HepG2 (cell line): Measurements from ENCODE around the gene TRAIP.

Experiments
- ZKSCAN5 ChIP-seq: sonication (generic); formaldehyde crosslinking; IDR thresholded peaks from 2 replicates; pipeline ENCODE4 v1.5.1; 2020; ENCODE audit warnings: mild to moderate bottlenecking, missing genetic modification reagents
- TF ChIP-seq, protein P1 (sequence below): IDR thresholded peaks from 2 replicates; pipeline ENCODE4 v1.6.1; 2012; ENCODE audit warnings: inconsistent platforms
- TF ChIP-seq, protein P2 (sequence below): sonication (generic); formaldehyde crosslinking; IDR thresholded peaks from 2 replicates; pipeline ENCODE4 v1.4.0; 2020; ENCODE audit warnings: missing genetic modification reagents

- TF ChIP-seq ZKSCAN5 = no peak
- TF ChIP-seq, protein P1, sequence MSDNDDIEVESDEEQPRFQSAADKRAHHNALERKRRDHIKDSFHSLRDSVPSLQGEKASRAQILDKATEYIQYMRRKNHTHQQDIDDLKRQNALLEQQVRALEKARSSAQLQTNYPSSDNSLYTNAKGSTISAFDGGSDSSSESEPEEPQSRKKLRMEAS = peak; percentile 56
- TF ChIP-seq, protein P2, sequence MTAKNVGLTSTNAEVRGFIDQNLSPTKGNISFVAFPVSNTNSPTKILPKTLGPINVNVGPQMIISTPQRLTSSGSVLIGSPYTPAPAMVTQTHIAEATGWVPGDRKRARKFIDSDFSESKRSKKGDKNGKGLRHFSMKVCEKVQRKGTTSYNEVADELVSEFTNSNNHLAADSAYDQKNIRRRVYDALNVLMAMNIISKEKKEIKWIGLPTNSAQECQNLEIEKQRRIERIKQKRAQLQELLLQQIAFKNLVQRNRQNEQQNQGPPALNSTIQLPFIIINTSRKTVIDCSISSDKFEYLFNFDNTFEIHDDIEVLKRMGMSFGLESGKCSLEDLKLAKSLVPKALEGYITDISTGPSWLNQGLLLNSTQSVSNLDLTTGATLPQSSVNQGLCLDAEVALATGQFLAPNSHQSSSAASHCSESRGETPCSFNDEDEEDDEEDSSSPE (CRISPR knock-in tag) = no peak
These were observed 17.3 kb upstream of the TRAIP start for GRCh38 chr3:49873623-49874022.
